HEK293 (cell line): ENCODE results near the gene MSH2.

Experiments used
- CTCF ChIA-PET: fragments of 350-600 bp; formaldehyde crosslinking; extraction: SDS; loops from one replicate; lab custom pipeline; 2021; ENCODE audit warnings: antibody characterized with exemption; lab: Yijun Ruan, JAX
- POLR2A ChIA-PET: fragments of 300-600 bp; formaldehyde crosslinking; extraction: SDS; loops from one replicate; lab custom pipeline; 2020; ENCODE audit warnings: antibody characterized with exemption, inconsistent platforms; lab: Yijun Ruan, JAX
- H3K27ac ChIP-seq: fragments of 200-500 bp; sonication (Bioruptor generic); 2 replicates; pipeline ENCODE4 v1.5.1; 2014; ENCODE audit warnings: low read depth, low read length, control low read depth, inconsistent platforms; ENCODE audit errors: extremely low read depth
- H3K36me3 ChIP-seq, 2 experiments: fragments of 200-500 bp in 1 of 2; sonication (Bioruptor generic) in 1 of 2; 1 replicate in 1 of 2; 2 replicates in 1 of 2; pipeline ENCODE4 v1.5.1; 2014 to 2017; ENCODE audit warnings: inconsistent platforms in 2 of 2, low read length in 2 of 2; ENCODE audit not compliant: control insufficient read depth in 2 of 2, insufficient read depth in 1 of 2
- H3K4me1 ChIP-seq: fragments of 200-500 bp; sonication (Bioruptor generic); 2 replicates; pipeline ENCODE4 v1.5.1; 2014; ENCODE audit warnings: mild to moderate bottlenecking, low read length, inconsistent platforms; ENCODE audit not compliant: control insufficient read depth, insufficient read depth
- H3K4me3 ChIP-seq: 2 replicates; pipeline ENCODE4 v1.5.1; 2011; ENCODE audit warnings: low read depth, mild to moderate bottlenecking, control low read depth, low read length, moderate library complexity
- H3K9me3 ChIP-seq: fragments of 200-500 bp; sonication (Bioruptor generic); 2 replicates; pipeline ENCODE4 v1.5.1; 2014; ENCODE audit warnings: low read depth, low read length, inconsistent platforms; ENCODE audit not compliant: control insufficient read depth, insufficient read depth
- PRDM1 ChIP-seq: fragments of 450-650 bp; formaldehyde crosslinking; IDR thresholded peaks from 2 replicates; pipeline ENCODE4; 2016; ENCODE audit warnings: missing biosample characterization, missing genetic modification characterization
- REPIN1 ChIP-seq: fragments of 450-650 bp; formaldehyde crosslinking; IDR thresholded peaks from 2 replicates; pipeline ENCODE4 v1.5.1; 2017; ENCODE audit warnings: missing biosample characterization, missing genetic modification characterization, low read depth
- ZNF184 ChIP-seq: fragments of 450-650 bp; IDR thresholded peaks from 2 replicates; pipeline ENCODE4 v1.5.1; 2018; ENCODE audit warnings: missing biosample characterization, mild to moderate bottlenecking, missing genetic modification characterization
- ZNF324 ChIP-seq: fragments of 450-650 bp; formaldehyde crosslinking; IDR thresholded peaks from 2 replicates; pipeline ENCODE4 v1.5.1; 2016; ENCODE audit warnings: missing biosample characterization, missing genetic modification characterization
- ZNF394 ChIP-seq: fragments of 450-650 bp; formaldehyde crosslinking; IDR thresholded peaks from 2 replicates; pipeline ENCODE4 v1.5.1; 2016; ENCODE audit warnings: missing biosample characterization, missing genetic modification characterization, mild to moderate bottlenecking, moderate library complexity, borderline replicate concordance
- ZNF548 ChIP-seq: fragments of 450-650 bp; formaldehyde crosslinking; IDR thresholded peaks from 2 replicates; pipeline ENCODE4 v1.5.1; 2016; ENCODE audit warnings: missing biosample characterization, missing genetic modification characterization
- ZNF555 ChIP-seq: fragments of 450-650 bp; formaldehyde crosslinking; conservative IDR thresholded peaks from 2 replicates; pipeline ENCODE4 v1.5.1; 2017; ENCODE audit warnings: missing biosample characterization, mild to moderate bottlenecking, missing genetic modification characterization, inconsistent platforms
- TF ChIP-seq, protein P1 (sequence below): fragments of 450-650 bp; formaldehyde crosslinking; IDR thresholded peaks from 2 replicates; pipeline ENCODE4 v1.5.1; 2016; ENCODE audit warnings: missing biosample characterization, missing genetic modification characterization
- TF ChIP-seq, protein P2 (sequence below): fragments of 450-650 bp; formaldehyde crosslinking; IDR thresholded peaks from 2 replicates; pipeline ENCODE4 v1.5.1; 2016; ENCODE audit warnings: missing biosample characterization, missing genetic modification characterization
- TF ChIP-seq, protein P3 (sequence below): fragments of 450-650 bp; formaldehyde crosslinking; IDR thresholded peaks from 2 replicates; pipeline ENCODE4 v1.5.1; 2016; ENCODE audit warnings: missing biosample characterization, missing genetic modification characterization
- TF ChIP-seq, protein P4 (sequence below): fragments of 450-650 bp; formaldehyde crosslinking; IDR thresholded peaks from 2 replicates; pipeline ENCODE4 v1.5.0; 2017; ENCODE audit warnings: missing biosample characterization, missing genetic modification characterization, borderline replicate concordance
- TF ChIP-seq, protein P5 (sequence below): fragments of 450-650 bp; formaldehyde crosslinking; IDR thresholded peaks from 2 replicates; pipeline ENCODE4 v1.5.1; 2017; ENCODE audit warnings: missing biosample characterization, missing genetic modification characterization
- TF ChIP-seq, protein P6 (sequence below): fragments of 450-650 bp; formaldehyde crosslinking; IDR thresholded peaks from 2 replicates; pipeline ENCODE4 v1.5.1; 2016; ENCODE audit warnings: missing biosample characterization, missing genetic modification characterization, borderline replicate concordance

Gene MSH2

DNA sequence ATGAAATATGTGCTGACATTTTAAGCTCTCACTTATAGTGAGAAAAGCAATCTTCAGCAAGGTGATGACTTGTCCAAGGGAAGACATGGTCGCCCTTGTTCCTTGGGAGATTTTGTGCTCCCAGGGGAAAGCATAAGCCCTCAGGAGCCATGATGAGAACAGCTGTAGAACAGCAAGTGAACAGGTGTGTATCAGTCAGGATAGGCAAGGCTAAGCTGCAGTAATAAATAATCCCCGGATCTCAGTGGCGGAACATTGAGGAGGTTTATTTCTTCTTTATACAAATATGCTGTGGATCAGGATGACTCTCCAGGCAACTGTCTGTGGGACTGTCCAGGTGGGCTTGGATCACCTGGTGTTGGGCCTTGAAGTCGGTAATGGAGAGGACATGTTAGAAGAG, 103.1 kb downstream of the MSH2 start:
- H3K9me3 ChIP-seq: no peaks in the 10 kb centered on the region
- no peak overlapping the region for H3K4me3 ChIP-seq
- no peaks in the 10 kb centered on the region for H3K4me1 ChIP-seq
- ChIA-PET CTCF (no interaction called here), POLR2A (no interaction called here)
- no peak overlapping the region for H3K27ac ChIP-seq
- TF ChIP-seq, protein P1, sequence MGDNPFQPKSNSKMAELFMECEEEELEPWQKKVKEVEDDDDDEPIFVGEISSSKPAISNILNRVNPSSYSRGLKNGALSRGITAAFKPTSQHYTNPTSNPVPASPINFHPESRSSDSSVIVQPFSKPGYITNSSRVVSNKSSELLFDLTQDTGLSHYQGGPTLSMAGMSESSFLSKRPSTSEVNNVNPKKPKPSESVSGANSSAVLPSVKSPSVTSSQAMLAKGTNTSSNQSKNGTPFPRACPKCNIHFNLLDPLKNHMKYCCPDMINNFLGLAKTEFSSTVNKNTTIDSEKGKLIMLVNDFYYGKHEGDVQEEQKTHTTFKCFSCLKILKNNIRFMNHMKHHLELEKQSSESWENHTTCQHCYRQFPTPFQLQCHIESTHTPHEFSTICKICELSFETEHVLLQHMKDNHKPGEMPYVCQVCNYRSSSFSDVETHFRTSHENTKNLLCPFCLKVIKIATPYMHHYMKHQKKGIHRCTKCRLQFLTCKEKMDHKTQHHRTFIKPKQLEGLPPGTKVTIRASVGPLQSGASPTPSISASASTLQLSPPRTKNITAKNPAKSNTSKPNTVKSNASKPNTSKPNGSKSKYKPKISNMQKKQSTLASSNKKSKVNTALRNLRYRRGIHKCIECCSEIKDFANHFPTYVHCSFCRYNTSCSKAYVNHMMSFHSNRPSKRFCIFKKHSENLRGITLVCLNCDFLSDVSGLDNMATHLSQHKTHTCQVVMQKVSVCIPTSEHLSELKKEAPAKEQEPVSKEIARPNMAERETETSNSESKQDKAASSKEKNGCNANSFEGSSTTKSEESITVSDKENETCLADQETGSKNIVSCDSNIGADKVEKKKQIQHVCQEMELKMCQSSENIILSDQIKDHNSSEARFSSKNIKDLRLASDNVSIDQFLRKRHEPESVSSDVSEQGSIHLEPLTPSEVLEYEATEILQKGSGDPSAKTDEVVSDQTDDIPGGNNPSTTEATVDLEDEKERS (tag by site-specific recombination): no peak
- TF ChIP-seq REPIN1 (tag by site-specific recombination): no peak
- H3K36me3 ChIP-seq: no peaks in the 10 kb centered on the region

DNA sequence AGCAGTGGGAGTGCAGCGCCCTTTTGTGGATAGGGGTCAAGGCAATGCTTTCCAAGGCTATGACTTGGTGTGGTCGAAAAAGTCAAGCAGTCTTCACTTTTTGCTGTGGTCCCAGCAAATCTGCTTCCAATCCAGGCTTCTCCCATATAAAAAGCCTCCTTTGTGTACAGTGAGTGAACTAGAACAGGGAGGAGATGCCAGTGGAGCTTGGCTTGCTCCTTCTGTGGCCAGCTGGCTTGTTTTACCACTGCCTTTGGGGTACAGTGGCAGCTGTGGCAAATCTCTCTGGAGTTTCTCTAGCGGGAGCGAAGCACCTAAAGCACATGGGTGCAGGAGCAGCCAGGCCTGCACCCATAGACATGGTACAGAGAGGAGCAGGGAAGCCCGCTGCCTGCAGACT, 103.5 kb downstream of the MSH2 start:
- ChIA-PET POLR2A (no interaction called here), CTCF (interaction anchor here (0.5 kb wide), 1 partner anchor 598 kb away, joined by 3 read pairs; no protein-coding TSS in a partner anchor)
- Histone ChIP-seq H3K36me3 (no peaks in the 10 kb centered on the region), H3K4me3 (no peak overlapping the region), H3K9me3 (no peaks in the 10 kb centered on the region), H3K4me1 (no peaks in the 10 kb centered on the region), H3K27ac (no peak overlapping the region)
- TF ChIP-seq ZNF548 (no peak), ZNF394 (tag by site-specific recombination) (no peak), ZNF555 (tag by site-specific recombination) (no peak), PRDM1 (no peak), ZNF324 (no peak), ZNF184 (tag by site-specific recombination) (no peak)
- TF ChIP-seq, protein P2, sequence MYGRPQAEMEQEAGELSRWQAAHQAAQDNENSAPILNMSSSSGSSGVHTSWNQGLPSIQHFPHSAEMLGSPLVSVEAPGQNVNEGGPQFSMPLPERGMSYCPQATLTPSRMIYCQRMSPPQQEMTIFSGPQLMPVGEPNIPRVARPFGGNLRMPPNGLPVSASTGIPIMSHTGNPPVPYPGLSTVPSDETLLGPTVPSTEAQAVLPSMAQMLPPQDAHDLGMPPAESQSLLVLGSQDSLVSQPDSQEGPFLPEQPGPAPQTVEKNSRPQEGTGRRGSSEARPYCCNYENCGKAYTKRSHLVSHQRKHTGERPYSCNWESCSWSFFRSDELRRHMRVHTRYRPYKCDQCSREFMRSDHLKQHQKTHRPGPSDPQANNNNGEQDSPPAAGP (tag by site-specific recombination): no peak
- TF ChIP-seq, protein P3, sequence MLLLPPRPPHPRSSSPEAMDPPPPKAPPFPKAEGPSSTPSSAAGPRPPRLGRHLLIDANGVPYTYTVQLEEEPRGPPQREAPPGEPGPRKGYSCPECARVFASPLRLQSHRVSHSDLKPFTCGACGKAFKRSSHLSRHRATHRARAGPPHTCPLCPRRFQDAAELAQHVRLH (tag by site-specific recombination): no peak
- TF ChIP-seq, protein P4, sequence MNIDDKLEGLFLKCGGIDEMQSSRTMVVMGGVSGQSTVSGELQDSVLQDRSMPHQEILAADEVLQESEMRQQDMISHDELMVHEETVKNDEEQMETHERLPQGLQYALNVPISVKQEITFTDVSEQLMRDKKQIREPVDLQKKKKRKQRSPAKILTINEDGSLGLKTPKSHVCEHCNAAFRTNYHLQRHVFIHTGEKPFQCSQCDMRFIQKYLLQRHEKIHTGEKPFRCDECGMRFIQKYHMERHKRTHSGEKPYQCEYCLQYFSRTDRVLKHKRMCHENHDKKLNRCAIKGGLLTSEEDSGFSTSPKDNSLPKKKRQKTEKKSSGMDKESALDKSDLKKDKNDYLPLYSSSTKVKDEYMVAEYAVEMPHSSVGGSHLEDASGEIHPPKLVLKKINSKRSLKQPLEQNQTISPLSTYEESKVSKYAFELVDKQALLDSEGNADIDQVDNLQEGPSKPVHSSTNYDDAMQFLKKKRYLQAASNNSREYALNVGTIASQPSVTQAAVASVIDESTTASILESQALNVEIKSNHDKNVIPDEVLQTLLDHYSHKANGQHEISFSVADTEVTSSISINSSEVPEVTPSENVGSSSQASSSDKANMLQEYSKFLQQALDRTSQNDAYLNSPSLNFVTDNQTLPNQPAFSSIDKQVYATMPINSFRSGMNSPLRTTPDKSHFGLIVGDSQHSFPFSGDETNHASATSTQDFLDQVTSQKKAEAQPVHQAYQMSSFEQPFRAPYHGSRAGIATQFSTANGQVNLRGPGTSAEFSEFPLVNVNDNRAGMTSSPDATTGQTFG (tag by site-specific recombination): no peak
- TF ChIP-seq, protein P5, sequence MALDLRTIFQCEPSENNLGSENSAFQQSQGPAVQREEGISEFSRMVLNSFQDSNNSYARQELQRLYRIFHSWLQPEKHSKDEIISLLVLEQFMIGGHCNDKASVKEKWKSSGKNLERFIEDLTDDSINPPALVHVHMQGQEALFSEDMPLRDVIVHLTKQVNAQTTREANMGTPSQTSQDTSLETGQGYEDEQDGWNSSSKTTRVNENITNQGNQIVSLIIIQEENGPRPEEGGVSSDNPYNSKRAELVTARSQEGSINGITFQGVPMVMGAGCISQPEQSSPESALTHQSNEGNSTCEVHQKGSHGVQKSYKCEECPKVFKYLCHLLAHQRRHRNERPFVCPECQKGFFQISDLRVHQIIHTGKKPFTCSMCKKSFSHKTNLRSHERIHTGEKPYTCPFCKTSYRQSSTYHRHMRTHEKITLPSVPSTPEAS (tag by site-specific recombination): no peak
- TF ChIP-seq, protein P6, sequence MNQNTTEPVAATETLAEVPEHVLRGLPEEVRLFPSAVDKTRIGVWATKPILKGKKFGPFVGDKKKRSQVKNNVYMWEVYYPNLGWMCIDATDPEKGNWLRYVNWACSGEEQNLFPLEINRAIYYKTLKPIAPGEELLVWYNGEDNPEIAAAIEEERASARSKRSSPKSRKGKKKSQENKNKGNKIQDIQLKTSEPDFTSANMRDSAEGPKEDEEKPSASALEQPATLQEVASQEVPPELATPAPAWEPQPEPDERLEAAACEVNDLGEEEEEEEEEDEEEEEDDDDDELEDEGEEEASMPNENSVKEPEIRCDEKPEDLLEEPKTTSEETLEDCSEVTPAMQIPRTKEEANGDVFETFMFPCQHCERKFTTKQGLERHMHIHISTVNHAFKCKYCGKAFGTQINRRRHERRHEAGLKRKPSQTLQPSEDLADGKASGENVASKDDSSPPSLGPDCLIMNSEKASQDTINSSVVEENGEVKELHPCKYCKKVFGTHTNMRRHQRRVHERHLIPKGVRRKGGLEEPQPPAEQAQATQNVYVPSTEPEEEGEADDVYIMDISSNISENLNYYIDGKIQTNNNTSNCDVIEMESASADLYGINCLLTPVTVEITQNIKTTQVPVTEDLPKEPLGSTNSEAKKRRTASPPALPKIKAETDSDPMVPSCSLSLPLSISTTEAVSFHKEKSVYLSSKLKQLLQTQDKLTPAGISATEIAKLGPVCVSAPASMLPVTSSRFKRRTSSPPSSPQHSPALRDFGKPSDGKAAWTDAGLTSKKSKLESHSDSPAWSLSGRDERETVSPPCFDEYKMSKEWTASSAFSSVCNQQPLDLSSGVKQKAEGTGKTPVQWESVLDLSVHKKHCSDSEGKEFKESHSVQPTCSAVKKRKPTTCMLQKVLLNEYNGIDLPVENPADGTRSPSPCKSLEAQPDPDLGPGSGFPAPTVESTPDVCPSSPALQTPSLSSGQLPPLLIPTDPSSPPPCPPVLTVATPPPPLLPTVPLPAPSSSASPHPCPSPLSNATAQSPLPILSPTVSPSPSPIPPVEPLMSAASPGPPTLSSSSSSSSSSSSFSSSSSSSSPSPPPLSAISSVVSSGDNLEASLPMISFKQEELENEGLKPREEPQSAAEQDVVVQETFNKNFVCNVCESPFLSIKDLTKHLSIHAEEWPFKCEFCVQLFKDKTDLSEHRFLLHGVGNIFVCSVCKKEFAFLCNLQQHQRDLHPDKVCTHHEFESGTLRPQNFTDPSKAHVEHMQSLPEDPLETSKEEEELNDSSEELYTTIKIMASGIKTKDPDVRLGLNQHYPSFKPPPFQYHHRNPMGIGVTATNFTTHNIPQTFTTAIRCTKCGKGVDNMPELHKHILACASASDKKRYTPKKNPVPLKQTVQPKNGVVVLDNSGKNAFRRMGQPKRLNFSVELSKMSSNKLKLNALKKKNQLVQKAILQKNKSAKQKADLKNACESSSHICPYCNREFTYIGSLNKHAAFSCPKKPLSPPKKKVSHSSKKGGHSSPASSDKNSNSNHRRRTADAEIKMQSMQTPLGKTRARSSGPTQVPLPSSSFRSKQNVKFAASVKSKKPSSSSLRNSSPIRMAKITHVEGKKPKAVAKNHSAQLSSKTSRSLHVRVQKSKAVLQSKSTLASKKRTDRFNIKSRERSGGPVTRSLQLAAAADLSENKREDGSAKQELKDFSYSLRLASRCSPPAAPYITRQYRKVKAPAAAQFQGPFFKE (tag by site-specific recombination): no peak
